ENCODE data around the gene DICER1. TPM values are rescaled to one million over a fixed set of nuclear protein-coding genes. Genes with fewer than 3 reads are reported as not detected.

DICER1 gene, protein sequence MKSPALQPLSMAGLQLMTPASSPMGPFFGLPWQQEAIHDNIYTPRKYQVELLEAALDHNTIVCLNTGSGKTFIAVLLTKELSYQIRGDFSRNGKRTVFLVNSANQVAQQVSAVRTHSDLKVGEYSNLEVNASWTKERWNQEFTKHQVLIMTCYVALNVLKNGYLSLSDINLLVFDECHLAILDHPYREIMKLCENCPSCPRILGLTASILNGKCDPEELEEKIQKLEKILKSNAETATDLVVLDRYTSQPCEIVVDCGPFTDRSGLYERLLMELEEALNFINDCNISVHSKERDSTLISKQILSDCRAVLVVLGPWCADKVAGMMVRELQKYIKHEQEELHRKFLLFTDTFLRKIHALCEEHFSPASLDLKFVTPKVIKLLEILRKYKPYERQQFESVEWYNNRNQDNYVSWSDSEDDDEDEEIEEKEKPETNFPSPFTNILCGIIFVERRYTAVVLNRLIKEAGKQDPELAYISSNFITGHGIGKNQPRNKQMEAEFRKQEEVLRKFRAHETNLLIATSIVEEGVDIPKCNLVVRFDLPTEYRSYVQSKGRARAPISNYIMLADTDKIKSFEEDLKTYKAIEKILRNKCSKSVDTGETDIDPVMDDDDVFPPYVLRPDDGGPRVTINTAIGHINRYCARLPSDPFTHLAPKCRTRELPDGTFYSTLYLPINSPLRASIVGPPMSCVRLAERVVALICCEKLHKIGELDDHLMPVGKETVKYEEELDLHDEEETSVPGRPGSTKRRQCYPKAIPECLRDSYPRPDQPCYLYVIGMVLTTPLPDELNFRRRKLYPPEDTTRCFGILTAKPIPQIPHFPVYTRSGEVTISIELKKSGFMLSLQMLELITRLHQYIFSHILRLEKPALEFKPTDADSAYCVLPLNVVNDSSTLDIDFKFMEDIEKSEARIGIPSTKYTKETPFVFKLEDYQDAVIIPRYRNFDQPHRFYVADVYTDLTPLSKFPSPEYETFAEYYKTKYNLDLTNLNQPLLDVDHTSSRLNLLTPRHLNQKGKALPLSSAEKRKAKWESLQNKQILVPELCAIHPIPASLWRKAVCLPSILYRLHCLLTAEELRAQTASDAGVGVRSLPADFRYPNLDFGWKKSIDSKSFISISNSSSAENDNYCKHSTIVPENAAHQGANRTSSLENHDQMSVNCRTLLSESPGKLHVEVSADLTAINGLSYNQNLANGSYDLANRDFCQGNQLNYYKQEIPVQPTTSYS (N-terminal part only)
- total RNA-seq (2021), result 57.1 and 62.6 TPM in 2 replicates
- percentile 93 among the genes with signal in this experiment for Bru-seq, nascent RNA
- percentile 94 among the genes with signal in this experiment for BruChase-seq, experiment 1, labeled RNA remaining after a 2-hour chase
- percentile 87 among the genes with signal in this experiment for BruChase-seq, experiment 2, labeled RNA remaining after a 6-hour chase
- long read RNA-seq, full-length matches to known transcripts, result 3 of 24 reads
- long read RNA-seq, partial matches to known transcripts, result 8 of 24 reads
- long read RNA-seq, other reads (novel, unspliced or antisense), result 13 of 24 reads

DNA sequence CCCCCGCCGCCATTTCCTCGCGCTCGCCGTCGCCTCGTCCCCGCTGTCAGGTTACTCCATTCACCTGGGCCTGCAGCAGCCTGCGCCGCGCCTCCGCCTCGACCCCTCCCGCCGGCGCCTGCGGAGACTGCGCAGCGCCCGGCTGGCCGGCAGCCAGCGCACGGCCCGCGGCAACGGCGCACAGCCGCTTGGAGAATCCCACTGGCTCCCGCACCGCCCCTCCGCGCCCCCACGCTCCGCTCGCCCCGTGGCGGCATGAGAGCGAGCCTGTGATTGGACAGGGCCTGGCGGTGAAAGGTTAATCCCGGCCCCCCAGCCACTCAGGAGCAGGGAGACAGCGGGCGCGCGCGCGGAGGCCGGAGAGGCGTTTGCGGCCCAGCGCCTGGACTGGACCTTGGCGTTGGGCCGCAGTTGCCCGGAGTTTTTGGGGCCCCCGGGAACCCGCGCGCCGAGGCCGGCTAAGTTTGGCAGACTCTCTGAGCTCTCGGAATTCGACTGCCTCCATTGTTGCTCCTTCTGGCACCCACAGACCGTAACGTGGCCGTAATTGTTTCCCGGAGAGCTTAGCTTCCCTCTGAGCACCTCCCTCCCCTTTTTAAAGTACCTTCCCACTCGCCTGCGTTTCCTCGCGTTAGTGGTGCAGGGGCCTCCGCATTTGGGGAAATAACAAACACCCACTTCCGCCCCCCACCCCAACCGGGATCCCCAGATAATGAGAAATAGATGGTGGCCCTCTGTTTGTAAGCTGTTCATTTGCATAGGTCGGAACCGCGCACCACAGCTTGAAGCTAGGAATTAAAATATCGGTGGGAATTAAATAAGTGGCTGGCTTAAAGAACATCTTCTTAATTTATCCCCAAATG lies at the start of gene DICER1:
TSS of gene DICER1 (minus strand) at position 203 of the 863 bp plus-strand sequence. CDS start 24,071 bp downstream, outside the sequence.
- TF ChIP-seq, protein P1, sequence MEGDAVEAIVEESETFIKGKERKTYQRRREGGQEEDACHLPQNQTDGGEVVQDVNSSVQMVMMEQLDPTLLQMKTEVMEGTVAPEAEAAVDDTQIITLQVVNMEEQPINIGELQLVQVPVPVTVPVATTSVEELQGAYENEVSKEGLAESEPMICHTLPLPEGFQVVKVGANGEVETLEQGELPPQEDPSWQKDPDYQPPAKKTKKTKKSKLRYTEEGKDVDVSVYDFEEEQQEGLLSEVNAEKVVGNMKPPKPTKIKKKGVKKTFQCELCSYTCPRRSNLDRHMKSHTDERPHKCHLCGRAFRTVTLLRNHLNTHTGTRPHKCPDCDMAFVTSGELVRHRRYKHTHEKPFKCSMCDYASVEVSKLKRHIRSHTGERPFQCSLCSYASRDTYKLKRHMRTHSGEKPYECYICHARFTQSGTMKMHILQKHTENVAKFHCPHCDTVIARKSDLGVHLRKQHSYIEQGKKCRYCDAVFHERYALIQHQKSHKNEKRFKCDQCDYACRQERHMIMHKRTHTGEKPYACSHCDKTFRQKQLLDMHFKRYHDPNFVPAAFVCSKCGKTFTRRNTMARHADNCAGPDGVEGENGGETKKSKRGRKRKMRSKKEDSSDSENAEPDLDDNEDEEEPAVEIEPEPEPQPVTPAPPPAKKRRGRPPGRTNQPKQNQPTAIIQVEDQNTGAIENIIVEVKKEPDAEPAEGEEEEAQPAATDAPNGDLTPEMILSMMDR (conservative IDR thresholded peaks at IDR 0.05; ENCODE audit: low read depth, low read length), result no peak
- TF ChIP-seq EZH2 (IDR thresholded peaks at IDR 0.05; ENCODE audit: borderline replicate concordance, low read depth, low read length, poor library complexity, severe bottlenecking), result no peak
- ChIA-PET POLR2A (ENCODE audit: low non-redundant PET) (no interaction called here), CTCF (interaction anchor here (0.7 kb wide), 1 partner anchor 222 kb away, joined by 6 read pairs; no protein-coding TSS in a partner anchor)
- peaks cover 19% of the 10 kb centered on the region for H3K4me1 ChIP-seq (ENCODE audit: insufficient read depth, low read length, poor library complexity, severe bottlenecking)
- BruUV-seq (replicated peaks), result TSS peak; percentile 60
- peak; percentile 95 for DNase-seq (ENCODE audit: low spot score)
- H3K9me3 ChIP-seq (ENCODE audit: low read depth, low read length, poor library complexity, severe bottlenecking), result no peaks in the 10 kb centered on the region
- no peaks in the 10 kb centered on the region for H3K27me3 ChIP-seq (replicated peaks; ENCODE audit: insufficient read depth, low read depth, low read length, poor library complexity)
- H3K4me3 ChIP-seq (ENCODE audit: low read depth, low read length, poor library complexity, severe bottlenecking), result peak within 1 kb of the TSS; percentile 59
- H3K27ac ChIP-seq (ENCODE audit: low read depth, low read length, poor library complexity, severe bottlenecking), result peak within 1 kb of the TSS; percentile 92
- intact Hi-C loops (cut with micrococcal nuclease; ENCODE audit: unreplicated experiment), result loop anchor here (10.0 kb wide), 1 partner anchor 107 kb away; no protein-coding TSS in a partner anchor
- H3K36me3 ChIP-seq (ENCODE audit: insufficient read depth, low read length, poor library complexity, severe bottlenecking), result no peaks in the 10 kb centered on the region

- no peak overlapping the region for H3K4me3 ChIP-seq (ENCODE audit: low read depth, low read length, poor library complexity, severe bottlenecking)
- DNase-seq (ENCODE audit: low spot score), result no peak
- no peaks in the 10 kb centered on the region for H3K4me1 ChIP-seq (ENCODE audit: insufficient read depth, low read length, poor library complexity, severe bottlenecking)
- no TSS peak for BruUV-seq (replicated peaks)
- POLR2A ChIA-PET (ENCODE audit: low non-redundant PET), result no interaction called here
- CTCF ChIA-PET, result no interaction called here
- H3K36me3 ChIP-seq (ENCODE audit: insufficient read depth, low read length, poor library complexity, severe bottlenecking), result peaks cover 7% of the 10 kb centered on the region
- no peak overlapping the region for H3K27ac ChIP-seq (ENCODE audit: low read depth, low read length, poor library complexity, severe bottlenecking)
- intact Hi-C loops (cut with micrococcal nuclease; ENCODE audit: unreplicated experiment), result no loop called here
- H3K9me3 ChIP-seq (ENCODE audit: low read depth, low read length, poor library complexity, severe bottlenecking), result peaks cover 8% of the 10 kb centered on the region
- TF ChIP-seq EZH2 (IDR thresholded peaks at IDR 0.05; ENCODE audit: borderline replicate concordance, low read depth, low read length, poor library complexity, severe bottlenecking), result no peak
- TF ChIP-seq, protein P1 (conservative IDR thresholded peaks at IDR 0.05; ENCODE audit: low read depth, low read length), result no peak
- no peaks in the 10 kb centered on the region for H3K27me3 ChIP-seq (replicated peaks; ENCODE audit: insufficient read depth, low read depth, low read length, poor library complexity)
Measured at GRCh38 chr14:95206534-95206933, 49.2 kb upstream of the DICER1 start.
